Activated CD4-positive, alpha-beta T cell treated with anti-CD3 and anti-CD28 coated beads, Interleukin-2, amount 50 U/mL, for 48 hours (primary cell): ENCODE measurements around the gene PDE6C.

Source experiments
- DNase-seq, 2 experiments: peaks; one replicate each; pipeline ENCODE4 v3.0.0-alpha.2; 2020

Gene PDE6C

DNA sequence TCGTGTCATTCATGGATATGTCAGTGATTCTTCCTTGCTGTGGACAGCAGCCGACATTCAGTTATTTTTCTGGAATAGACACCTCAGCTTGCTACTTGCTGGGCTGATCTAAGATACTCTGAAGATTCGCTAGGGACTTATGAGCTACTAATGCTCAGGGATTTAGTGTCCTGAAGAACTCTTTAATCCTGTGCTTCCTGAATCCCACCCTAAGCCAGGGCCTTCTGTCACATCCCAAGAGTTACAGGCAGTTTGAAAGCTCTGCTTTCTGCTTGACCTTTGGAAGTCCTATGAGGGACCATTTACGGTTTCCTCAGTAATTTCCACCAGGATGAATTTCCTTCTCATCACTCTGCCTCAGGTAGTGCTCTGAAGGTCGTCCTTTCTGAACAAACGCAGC, at the start of gene PDE6C:
PDE6C (plus strand) TSS at position 227 of the 400 bp plus-strand sequence. CDS start 189 bp downstream, outside the sequence.
- no peak for DNase-seq

DNA sequence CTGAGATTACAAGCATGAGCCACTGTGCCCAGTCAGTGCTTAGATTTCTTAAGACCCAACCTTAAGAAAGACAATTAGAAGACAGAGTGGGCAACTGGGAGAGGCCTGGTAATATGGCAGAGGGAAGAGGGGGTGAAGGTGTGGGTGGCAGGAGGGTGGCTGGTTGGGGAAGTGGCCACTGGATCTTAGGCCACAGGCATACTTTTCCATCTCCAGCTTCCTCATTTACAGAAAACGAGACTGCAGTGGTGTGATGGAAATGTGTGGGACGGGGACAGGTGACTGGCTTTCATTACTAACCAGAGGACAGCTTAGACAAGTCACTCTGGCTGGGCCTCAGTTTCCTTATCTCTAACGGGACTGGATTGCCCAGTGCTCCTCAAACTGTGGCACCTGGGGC, 46.9 kb upstream of the PDE6C start:
- DNase-seq, result no peak

DNA sequence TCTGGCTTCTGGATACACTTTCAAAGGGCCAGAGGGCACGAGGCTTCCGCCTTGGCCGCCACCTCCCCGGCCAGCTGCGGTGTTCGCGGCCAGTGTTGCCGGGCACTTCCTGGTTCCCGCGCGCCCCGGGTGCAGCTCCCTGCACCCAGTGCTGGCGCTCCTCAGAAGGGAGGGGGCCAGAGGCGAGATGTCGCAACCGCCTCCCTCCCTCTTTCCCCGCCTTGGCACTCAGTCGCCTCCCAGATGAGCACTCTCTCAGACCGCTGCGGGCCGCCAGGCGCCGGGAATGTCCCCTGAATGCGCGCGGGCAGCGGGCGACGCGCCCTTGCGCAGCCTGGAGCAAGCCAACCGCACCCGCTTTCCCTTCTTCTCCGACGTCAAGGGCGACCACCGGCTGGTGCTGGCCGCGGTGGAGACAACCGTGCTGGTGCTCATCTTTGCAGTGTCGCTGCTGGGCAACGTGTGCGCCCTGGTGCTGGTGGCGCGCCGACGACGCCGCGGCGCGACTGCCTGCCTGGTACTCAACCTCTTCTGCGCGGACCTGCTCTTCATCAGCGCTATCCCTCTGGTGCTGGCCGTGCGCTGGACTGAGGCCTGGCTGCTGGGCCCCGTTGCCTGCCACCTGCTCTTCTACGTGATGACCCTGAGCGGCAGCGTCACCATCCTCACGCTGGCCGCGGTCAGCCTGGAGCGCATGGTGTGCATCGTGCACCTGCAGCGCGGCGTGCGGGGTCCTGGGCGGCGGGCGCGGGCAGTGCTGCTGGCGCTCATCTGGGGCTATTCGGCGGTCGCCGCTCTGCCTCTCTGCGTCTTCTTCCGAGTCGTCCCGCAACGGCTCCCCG, 45.7 kb upstream of the PDE6C start, which contains the start of gene FFAR4:
FFAR4 (plus strand) TSS at position 231 of the 842 bp plus-strand sequence; CDS start at position 287, 56 bp downstream.
- DNase-seq, result no peak

DNA sequence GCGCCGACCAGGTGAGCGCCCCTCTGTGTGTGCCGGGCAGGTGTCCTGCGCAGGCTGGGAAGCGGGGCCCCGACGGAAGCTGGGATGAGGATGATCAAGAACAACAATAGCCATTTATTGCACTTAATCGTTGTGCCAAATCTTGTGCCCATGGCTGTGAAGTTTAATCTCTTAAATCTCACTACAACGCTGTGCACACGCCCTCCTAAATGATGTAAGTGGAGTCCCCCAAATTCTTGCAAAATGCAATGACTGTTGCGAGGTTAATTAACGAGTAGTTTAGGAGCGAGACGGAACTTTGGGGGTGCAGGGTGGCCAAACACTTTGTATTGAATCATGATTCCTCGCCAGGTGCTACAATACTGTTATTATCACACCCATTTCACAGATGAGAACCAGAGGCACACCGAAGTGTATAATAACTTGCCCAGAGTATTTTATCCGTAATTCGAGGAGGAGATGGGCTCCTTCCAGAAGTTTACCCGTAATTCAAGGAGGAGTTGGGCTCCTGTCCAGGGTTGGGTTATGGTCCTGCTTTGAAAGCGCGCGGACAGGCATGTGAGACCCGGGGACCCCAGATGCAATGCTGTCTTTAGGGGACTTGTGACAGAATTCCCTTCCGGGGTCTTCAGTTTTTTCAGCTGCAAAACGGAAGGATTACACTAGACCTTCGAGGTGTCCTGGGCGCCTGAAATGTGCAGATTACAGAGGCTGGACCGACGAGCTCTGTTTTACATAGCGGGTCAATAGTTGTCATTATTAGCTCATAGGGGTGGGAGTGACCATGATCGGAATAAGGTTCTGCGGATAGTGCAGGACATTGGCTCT, 44.8 kb upstream of the PDE6C start:
- no peak for DNase-seq

DNA sequence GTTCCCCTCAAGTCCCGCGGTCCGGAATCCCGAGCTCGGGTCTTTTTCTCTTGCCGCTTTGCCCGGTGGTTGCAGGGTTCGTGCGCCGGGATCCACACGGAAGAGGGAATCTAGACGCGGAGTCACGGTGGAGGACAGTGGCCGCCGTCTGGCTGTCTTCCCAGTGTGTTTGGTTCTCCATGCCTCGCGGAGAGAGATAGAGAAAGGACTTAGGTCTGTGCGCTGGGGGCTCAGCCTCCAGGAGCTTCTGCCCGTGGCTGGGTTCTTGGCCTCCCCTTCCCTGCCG, 44.3 kb upstream of the PDE6C start:
- DNase-seq, result no peak

DNA sequence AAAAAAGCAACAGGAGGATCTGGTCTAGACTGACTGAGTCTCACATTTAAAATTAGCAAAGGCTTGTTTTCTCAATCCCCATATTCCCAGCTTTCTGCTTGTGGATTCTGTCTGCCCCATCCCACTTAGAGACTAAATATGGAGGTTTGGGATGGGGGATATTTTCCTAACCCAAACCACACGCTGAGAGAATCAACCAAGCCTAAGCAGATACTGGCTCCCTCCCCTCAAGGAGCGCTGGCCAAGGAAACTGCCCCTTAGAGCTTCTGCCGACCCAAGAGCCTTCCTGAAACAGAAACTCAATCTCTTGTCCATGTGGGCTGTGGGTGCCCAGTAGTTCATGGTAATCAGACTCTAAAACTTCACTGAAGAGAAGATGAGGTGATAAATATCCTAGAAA, 42.0 kb upstream of the PDE6C start:
- no peak for DNase-seq

DNA sequence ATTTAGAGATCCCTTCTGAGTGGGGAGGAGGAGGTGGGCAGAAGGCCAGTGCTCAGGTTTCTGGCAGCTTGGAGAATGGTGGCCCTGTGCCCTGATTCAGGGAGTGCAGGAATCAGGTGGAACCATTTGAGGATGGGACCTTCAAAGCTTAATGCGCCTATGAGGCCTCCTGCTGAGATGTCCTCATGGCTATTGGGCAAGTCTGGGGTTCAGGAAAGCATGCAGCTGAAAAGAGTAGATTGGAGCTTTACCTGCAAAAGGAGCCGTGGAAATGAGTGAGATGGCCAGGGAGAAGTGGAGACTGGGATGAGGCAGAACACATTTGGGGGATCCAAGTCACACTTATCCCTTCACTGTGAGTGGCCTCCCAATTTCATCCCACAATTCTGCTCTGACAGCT, 39.7 kb upstream of the PDE6C start:
- no peak for DNase-seq

DNA sequence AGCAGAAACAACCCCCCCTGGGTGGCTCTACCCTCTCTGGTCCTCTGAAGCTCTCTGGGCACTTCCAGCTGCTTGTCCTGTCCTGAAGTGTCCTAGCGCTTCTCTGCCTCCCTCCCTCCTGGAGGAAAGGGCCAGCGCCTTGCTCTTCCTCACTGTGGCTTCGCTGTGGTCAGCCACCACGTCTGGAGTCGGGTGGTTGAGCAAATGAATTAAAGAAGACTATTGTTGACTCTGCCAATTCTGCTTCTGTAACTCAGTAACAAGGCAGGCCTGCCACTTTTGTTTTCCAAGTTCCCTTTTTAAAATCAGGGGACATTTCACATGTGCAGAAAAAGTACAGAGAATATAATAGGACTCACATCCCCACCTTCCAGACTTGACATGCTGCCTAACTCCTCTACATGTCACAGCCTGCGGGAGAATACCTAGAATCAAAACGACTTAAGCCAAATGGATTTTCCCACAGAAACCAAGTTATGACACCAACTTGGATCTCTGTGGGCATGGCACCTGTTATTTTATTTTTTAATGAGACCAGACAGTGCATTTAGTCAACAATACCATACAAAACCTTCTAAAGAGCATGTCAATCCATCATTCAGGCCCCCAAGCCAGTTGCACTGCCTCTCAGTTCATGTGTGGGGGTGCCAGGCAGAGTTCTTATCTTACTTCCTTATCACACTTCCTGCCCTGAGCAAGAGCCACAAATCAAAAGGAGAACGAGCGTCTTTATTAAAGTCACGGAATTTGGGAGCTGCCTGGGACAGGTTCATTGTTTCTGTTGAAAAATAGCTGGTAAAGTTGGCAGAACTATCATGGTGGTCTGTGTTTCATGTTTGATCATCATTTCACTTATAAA, 39.1 kb upstream of the PDE6C start:
- DNase-seq, result no peak

DNA sequence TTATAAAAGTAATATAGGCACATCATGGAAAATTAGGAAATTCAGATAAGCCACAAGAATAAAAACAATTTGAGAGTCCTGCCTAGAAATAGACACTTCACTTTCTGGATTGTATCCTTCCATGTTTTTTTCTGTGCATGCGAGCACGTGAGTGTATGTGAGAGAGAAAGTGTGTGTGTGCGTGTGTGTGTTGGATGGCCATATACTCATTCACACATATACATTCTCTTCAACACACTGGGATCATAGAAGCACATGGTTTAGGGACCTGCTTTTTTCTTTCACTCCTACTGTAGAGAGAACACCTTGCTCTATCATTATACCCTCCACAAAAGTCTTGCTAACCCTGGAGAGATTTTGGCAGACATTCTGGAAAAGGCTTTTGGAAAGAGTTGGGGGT, 38.4 kb upstream of the PDE6C start:
- DNase-seq, result no peak

DNA sequence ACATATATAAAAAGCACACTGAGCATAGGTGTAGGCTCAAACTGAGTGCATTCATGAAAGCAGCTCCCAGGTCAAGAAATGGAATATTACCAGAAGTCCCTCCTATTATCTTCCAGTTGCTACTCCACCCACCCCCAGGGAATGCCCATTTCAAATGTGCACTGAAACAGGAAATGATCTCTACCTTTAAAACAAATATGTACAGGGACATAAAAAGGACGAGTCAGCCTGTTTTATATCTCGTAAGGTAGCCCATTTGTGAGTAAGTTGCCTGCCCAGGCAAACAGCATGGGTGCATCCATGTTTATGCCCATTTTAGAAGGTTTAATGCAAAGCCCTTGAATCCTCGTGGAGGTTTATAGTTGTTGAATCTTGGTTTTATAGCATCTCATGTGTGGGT, 35.4 kb upstream of the PDE6C start:
- DNase-seq, result no peak

DNA sequence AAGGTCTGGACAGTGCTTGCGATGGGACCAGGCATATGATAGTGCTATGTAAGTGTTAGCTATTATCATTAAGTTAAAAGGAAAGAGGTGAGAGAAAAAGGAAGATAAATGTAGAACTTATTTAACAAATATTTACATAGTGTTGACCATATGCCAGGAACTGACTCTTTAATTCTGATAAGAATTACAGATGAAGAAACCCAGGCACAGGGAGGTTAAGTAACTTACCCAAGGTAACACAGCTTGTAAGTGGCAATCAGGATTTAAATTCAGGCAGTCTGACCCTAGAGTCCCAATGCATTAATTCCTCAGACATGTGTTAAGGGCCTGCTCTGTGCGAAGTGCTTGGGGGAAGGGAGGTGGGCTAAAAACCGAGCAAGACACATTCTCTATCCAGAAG, 34.8 kb upstream of the PDE6C start:
- DNase-seq, result no peak

DNA sequence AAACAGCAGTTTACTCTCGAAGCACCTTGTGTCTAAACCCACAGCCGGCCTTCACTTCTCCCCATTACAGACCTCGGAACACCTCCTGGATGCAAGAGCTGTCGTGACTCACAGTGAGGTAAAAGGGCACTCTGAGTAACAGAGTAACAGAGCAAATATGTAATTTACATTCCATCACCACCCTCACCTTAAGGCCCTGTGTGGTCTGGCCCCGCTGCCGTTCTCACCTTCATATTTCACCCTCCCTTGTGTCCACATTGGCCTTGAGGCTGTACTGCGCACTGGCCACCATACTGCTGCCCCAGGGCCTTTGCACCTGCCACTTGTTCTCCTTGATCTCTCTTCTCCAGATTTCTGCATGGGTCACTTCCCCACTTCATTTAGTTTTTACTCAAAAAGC, 33.2 kb upstream of the PDE6C start:
- no peak for DNase-seq

DNA sequence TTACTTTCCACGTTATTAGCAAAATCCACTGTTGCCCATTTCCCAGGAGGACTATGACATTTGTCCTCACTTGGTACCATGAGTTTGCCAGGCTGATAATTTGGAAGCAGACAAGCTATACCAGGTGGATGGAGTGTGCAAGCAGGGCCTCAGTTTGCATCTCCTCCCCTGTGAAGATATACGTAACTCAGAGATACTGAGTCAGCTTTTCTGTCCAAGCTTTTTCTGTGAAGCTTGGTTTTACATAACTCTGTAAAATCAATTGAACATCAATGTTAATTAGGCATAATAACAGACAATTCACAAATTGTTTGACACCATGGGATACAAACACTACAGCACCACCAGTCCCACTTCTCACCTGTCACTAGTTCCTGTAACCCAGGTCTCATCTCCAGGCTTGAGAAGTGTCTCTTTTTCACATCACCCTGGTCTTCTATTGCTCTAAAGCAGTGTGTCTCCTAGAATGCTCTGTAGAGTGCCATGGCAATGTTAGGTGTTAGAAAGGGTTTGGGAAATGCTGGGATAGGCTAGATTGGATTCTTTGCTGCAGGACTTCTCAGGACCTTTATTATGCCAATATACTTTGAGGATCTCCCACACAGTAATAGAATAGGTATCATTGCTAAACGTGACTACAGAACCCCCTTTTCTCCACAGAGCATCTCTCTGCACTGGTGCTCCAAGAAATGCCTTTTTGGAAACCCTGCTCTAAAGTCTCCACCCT, 32.2 kb upstream of the PDE6C start:
- no peak for DNase-seq

DNA sequence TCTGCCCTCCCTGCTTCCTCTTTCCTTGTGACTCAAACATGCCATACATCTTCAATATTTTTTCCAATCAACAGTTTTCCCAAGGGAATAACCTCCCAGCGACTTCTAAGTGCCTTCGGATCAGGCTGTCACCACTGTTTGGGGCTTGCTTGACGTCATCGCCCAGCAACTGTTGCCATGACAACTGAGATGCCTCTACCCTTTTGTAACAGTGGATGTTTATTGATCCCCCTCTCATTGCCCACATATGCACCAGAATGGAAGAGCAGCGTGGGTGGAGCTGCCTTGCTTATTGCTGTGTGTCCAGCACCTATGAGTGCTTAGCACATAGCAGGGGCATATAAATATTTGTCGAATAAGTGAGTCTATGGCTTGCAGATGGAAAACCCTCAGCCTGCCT, 31.5 kb upstream of the PDE6C start:
- no peak for DNase-seq

DNA sequence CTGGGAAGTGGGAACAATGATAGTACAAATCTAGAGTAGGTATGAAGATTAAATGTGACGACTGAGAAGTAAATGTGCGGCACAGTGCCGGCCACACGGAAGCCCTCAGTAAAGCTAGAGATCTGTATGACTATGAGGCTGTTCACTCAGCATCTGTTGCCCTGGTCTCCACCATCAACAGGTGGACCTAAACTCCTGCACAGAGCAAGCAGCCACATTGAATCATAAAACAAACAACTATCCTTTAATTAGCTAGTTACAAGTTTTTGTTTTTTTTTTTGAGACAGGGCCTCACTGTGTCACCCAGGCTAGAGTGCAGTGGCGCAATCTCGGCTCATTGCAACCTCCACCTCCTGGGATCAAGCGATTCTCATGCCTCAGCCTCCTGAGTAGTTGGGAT, 27.9 kb upstream of the PDE6C start:
- no peak for DNase-seq

DNA sequence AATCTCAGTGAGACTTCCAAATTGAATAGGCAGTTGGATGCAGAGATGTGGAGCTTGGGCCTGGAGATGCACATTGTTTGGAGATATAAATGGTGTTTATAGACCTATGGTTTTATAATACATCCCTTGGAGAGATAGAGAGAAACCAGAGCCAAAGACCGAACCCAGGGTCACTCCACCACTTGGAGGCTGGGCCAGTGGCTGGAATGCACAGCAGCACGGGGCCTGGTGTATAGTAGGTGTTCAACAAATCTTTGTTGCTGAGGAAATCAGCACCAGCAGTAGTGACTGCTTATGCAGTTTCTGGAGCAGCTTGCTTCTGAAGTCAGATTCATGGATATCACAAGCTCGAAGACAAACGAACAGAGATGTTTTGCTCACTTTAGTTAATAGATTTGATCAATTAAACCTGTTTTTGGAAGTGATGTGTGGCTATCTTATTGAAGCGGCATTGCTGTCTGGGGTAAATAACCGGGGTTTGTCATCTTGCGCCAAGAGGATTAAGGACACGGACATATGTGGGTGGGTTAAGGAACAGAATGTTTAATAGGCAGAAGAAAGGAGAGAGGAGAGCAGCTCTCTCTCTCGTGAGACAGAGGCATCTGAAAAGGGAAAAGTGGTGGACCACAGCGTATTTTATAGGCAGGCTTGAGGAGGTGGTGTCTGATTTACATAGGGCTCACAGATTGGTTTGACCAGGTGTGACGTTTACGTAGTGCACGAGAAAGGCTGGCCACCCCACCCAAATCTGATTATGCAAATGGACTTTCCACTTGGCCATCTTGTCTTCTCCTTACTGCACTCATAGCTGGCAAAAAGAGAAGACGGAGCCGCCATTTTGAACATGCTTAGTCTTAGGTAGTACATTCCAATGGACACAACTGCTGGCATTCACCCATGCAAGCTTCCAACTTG, 22.4 kb upstream of the PDE6C start:
- no peak for DNase-seq

DNA sequence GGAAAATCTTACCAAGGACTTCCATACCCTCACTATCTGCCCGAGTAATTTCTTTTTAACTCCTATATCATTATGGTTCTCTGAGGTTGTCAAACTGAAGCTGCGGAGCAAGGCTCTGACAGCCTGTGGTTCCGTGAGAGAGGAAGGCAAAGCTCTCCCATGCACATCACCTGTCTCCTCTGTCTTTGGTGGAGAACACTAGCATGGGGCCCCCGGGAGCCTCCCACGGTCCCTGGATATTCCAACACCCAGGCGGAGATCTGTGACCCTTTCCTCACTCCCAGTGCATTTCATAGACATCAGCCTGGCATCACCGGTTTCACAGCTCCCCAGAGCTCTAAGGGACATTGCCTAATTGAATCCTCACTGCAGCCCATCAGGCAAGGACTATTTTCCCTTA, 21.7 kb upstream of the PDE6C start:
- DNase-seq, result no peak

DNA sequence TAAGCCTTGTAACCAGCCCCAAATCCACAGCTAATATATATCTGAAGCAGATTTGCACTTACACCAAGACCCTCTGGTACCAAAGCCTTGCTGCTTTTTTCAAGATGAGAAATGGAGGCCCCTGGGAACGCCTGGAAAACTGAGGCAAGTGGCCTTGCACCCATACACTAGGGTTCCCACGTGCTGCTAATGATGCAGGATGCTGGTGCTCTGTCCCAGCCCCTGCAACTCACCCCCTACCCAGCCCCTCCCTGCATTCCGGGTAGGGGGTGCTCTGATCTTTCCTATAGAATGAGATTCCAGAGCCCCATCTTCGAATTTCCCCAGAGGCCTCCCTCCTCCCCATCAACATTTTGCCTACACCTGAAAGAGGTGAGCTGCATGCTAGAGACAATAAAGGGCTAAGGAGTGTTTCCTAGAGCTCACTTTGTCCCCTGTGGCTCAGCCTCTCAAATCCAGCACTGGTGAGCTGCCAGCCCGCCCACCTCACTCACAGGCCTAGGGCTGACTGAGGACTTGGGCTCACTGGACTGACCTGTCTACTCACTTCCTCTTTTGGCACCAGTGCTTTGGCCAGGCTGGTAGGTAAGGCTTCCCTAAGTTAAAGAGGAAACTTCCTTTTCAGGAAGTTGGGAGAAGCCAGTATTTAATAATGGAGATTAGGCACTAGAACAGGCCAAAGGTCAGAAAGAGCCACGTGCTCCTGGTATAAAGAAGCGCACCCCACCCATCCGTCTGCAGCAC, 21.1 kb upstream of the PDE6C start:
- no peak for DNase-seq

DNA sequence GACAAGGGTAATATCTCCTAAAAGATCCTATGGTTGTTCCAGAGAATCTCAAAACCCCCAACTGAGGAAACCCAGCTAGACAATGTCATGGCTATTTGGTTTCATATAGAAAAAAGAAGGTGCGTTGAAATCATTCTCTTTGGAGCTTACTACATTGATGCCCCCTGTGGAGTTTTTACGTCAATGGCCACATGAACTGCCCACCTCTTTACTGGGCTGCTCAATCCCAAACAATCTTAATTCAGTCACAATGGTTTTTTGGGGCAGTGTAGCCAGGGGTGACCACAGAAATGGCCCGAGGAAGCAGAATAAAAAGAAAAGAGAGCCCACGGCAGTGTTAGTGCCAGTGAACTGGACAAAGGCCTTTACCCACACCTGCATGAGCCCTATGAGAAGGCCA, 19.1 kb upstream of the PDE6C start:
- no peak for DNase-seq

DNA sequence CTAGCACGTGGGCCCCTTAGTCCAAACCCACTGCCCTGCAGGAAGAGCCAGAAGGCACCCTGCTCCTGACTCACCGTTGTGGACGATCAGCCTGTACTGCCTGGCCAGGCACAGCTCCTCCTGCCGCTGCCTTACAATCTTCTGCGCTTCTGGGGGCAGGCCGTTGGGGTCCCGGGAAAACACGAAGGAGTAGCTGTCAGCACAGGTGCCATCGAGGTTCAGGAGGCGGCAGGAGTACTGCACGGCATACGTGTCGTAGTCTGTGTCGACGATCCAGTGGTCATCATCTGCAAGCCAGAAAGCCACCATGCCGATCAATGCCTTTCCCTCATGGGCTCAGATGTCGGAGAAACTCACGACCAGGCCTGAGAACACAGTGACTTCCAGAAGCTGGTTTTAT, 18.6 kb upstream of the PDE6C start:
- DNase-seq, result no peak

DNA sequence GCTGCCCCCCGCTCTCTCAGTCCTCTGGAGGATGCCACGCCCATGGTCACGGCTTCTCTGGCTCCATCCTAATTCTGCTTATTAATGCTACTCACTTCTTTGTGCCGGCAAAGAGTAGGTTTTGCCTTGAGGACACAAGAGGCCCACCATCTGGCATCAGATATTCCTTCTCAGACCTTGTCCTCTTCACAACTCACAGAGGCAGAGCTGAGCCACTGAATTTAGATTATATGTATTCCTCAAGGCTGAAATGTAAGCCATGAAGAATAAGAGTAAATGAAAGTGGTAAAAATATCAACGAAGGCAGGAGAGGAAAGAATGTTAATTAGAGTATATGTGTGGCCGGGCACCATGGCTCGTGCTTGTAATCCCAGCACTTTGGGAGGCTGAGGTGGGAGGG, 17.8 kb upstream of the PDE6C start:
- DNase-seq, result no peak
